ENCODE measurements around the gene TAPBP. TPM values are rescaled to one million over a fixed set of nuclear protein-coding genes. Genes with fewer than 3 reads are reported as not detected.

TAPBP gene
- total RNA-seq, 1 donor from 2014 or later = 32.6 TPM

Other genes with a start within 250 kb of the TAPBP start
- 16.1 TPM for gene HLA-DPA1, start 240.4 kb downstream of the TAPBP start, total RNA-seq
- 19.6 TPM for gene HLA-DPB1, start 238.1 kb downstream of the TAPBP start, total RNA-seq
- 1.4 TPM for gene COL11A2, start 121.6 kb downstream of the TAPBP start, total RNA-seq
- gene RXRB, start 113.4 kb downstream of the TAPBP start, total RNA-seq = 17.9 TPM
- 61.7 TPM for gene SLC39A7, start 113.2 kb downstream of the TAPBP start, total RNA-seq
- 13.4 TPM for gene HSD17B8, start 109.4 kb downstream of the TAPBP start, total RNA-seq
- 18.8 TPM for gene RING1, start 105.6 kb downstream of the TAPBP start, total RNA-seq
- 35.7 TPM for gene VPS52, start 42.2 kb downstream of the TAPBP start, total RNA-seq
- gene RPS18, start 42.0 kb downstream of the TAPBP start, total RNA-seq = 3,055 TPM
- 5.1 TPM for gene B3GALT4, start 37.0 kb downstream of the TAPBP start, total RNA-seq
- 39.9 TPM for gene WDR46, start 24.8 kb downstream of the TAPBP start, total RNA-seq
- 25.3 TPM for gene PFDN6, start 24.5 kb downstream of the TAPBP start, total RNA-seq
- 29.2 TPM for gene RGL2, start 15.1 kb downstream of the TAPBP start, total RNA-seq
- 10.9 TPM for gene ZBTB22, start 3.7 kb upstream of the TAPBP start, total RNA-seq
- 17.8 TPM for gene DAXX, start 8.9 kb upstream of the TAPBP start, total RNA-seq
- gene KIFC1, start 77.7 kb upstream of the TAPBP start, total RNA-seq = 9.5 TPM
- gene PHF1, start 96.9 kb upstream of the TAPBP start, total RNA-seq = 13.7 TPM
- gene CUTA, start 104.0 kb upstream of the TAPBP start, total RNA-seq = 54.4 TPM
- gene SYNGAP1, start 106.0 kb upstream of the TAPBP start, total RNA-seq = 8.8 TPM
- 5.8 TPM for gene ZBTB9, start 140.5 kb upstream of the TAPBP start, total RNA-seq